H9 (cell line): ENCODE results near the gene RAD51. TPM values are rescaled to one million over a fixed set of nuclear protein-coding genes. Genes with fewer than 3 reads are reported as not detected.

ENCODE experiments used
- DNase-seq: peaks from one replicate; pipeline ENCODE4 v3.0.0-alpha.2; 2017
- H2AFZ ChIP-seq: one replicate; pipeline ENCODE4 v1.6.1; 2013; ENCODE audit warnings: mild to moderate bottlenecking, low read length, control low read depth, moderate library complexity
- H2AK5ac ChIP-seq: 2 replicates; pipeline ENCODE4 v1.6.1; 2013; ENCODE audit warnings: low read length, control low read depth, mixed read lengths; ENCODE audit not compliant: insufficient read length
- H2BK120ac ChIP-seq: one replicate; pipeline ENCODE4 v1.6.1; 2013; ENCODE audit warnings: low read depth, mild to moderate bottlenecking, low read length, control low read depth, inconsistent platforms; ENCODE audit not compliant: poor library complexity, severe bottlenecking
- H2BK12ac ChIP-seq: 2 replicates; pipeline ENCODE4 v1.6.1; 2013; ENCODE audit warnings: low read length, control low read depth, mixed read lengths, low read depth; ENCODE audit not compliant: insufficient read length
- H2BK15ac ChIP-seq: 2 replicates; pipeline ENCODE4 v1.6.1; 2013; ENCODE audit warnings: low read depth, low read length, control low read depth
- H2BK20ac ChIP-seq: one replicate; pipeline ENCODE4 v1.6.1; 2013; ENCODE audit warnings: low read depth, mild to moderate bottlenecking, low read length, control low read depth, inconsistent platforms; ENCODE audit not compliant: poor library complexity, severe bottlenecking
- H2BK5ac ChIP-seq: 2 replicates; pipeline ENCODE4 v1.6.1; 2013; ENCODE audit warnings: low read length, control low read depth, mixed read lengths; ENCODE audit not compliant: insufficient read length
- H3K14ac ChIP-seq: 2 replicates; pipeline ENCODE4 v1.6.1; 2013; ENCODE audit warnings: low read length, control low read depth; ENCODE audit not compliant: insufficient read depth
- H3K18ac ChIP-seq: 2 replicates; pipeline ENCODE4 v1.6.1; 2013; ENCODE audit warnings: low read depth, mild to moderate bottlenecking, mixed read lengths, low read length, control low read depth; ENCODE audit not compliant: insufficient read length
- H3K23ac ChIP-seq: 2 replicates; pipeline ENCODE4 v1.6.1; 2013; ENCODE audit warnings: low read length, control low read depth, mixed read lengths, low read depth; ENCODE audit not compliant: insufficient read length
- H3K23me2 ChIP-seq: 2 replicates; pipeline ENCODE4 v1.6.1; 2013; ENCODE audit warnings: low read depth, mild to moderate bottlenecking, mixed read lengths, low read length, control low read depth; ENCODE audit not compliant: insufficient read length, poor library complexity, severe bottlenecking
- H3K27ac ChIP-seq: 2 replicates; pipeline ENCODE4 v1.5.1; 2013; ENCODE audit warnings: low read length, control low read depth, mixed read lengths, low read depth; ENCODE audit not compliant: insufficient read length
- H3K27me3 ChIP-seq: 2 replicates; pipeline ENCODE4 v1.6.1; 2013; ENCODE audit warnings: low read length, control low read depth, inconsistent platforms; ENCODE audit not compliant: insufficient read depth
- H3K4ac ChIP-seq: 2 replicates; pipeline ENCODE4 v1.6.1; 2013; ENCODE audit warnings: low read depth, mild to moderate bottlenecking, control low read depth, inconsistent platforms, low read length, moderate library complexity
- H3K4me1 ChIP-seq: 2 replicates; pipeline ENCODE4 v1.6.1; 2013; ENCODE audit warnings: low read length, control low read depth, inconsistent platforms; ENCODE audit not compliant: insufficient read depth
- H3K4me2 ChIP-seq: 2 replicates; pipeline ENCODE4 v1.6.1; 2013; ENCODE audit warnings: low read length, control low read depth, mixed read lengths; ENCODE audit not compliant: insufficient read length, insufficient read depth
- H3K56ac ChIP-seq: 2 replicates; pipeline ENCODE4 v1.6.1; 2013; ENCODE audit warnings: low read depth, mild to moderate bottlenecking, mixed read lengths, low read length, control low read depth; ENCODE audit not compliant: insufficient read length
- H3K79me1 ChIP-seq: 2 replicates; pipeline ENCODE4 v1.6.1; 2013; ENCODE audit warnings: low read depth, mild to moderate bottlenecking, moderate library complexity, low read length, control low read depth, inconsistent platforms; ENCODE audit not compliant: insufficient read depth, poor library complexity, severe bottlenecking
- H3K79me2 ChIP-seq: 2 replicates; pipeline ENCODE4 v1.6.1; 2013; ENCODE audit warnings: low read length, control low read depth, inconsistent platforms; ENCODE audit not compliant: insufficient read depth
- H3K9ac ChIP-seq: 2 replicates; pipeline ENCODE4 v1.6.1; 2013; ENCODE audit warnings: low read length, control low read depth, mixed read lengths; ENCODE audit not compliant: insufficient read length; ENCODE audit errors: extremely low read depth
- H3K9me3 ChIP-seq: one replicate; pipeline ENCODE4 v1.6.1; 2013; ENCODE audit warnings: low read depth, low read length, inconsistent platforms; ENCODE audit not compliant: control insufficient read depth
- H3T11ph ChIP-seq: one replicate; pipeline ENCODE4 v1.6.1; 2013; ENCODE audit warnings: mild to moderate bottlenecking, low read length, control low read depth, inconsistent platforms
- H4K20me1 ChIP-seq: one replicate; pipeline ENCODE4 v1.6.1; 2013; ENCODE audit not compliant: control insufficient read depth, insufficient read length, insufficient read depth
- H4K5ac ChIP-seq: 2 replicates; pipeline ENCODE4 v1.6.1; 2013; ENCODE audit warnings: low read depth, mild to moderate bottlenecking, mixed read lengths, low read length, control low read depth; ENCODE audit not compliant: insufficient read length
- H4K8ac ChIP-seq: replicated peaks from 2 replicates; pipeline ENCODE4 v1.6.1; 2013; ENCODE audit warnings: low read length, control low read depth, mixed read lengths, low read depth; ENCODE audit not compliant: insufficient read length
- H4K91ac ChIP-seq: 2 replicates; pipeline ENCODE4 v1.6.1; 2013; ENCODE audit warnings: low read depth, mild to moderate bottlenecking, moderate library complexity, mixed read lengths, low read length, control low read depth; ENCODE audit not compliant: insufficient read length
- H3K27ac Mint-ChIP-seq, 3 experiments: 2 replicates in 2 of 3; 3 replicates in 1 of 3; pipeline ENCODE4 v1.8.0; 2020 to 2021; ENCODE audit warnings: mixed read lengths in 3 of 3, mild to moderate bottlenecking in 1 of 3, moderate library complexity in 1 of 3
- H3K27me3 Mint-ChIP-seq: 2 replicates; pipeline ENCODE4 v1.8.0; 2021; ENCODE audit warnings: low read depth, mild to moderate bottlenecking, moderate library complexity, mixed read lengths
- H3K36me3 Mint-ChIP-seq, 3 experiments: 2 replicates in 2 of 3; 3 replicates in 1 of 3; pipeline ENCODE4 v1.8.0; 2020 to 2021; ENCODE audit warnings: low read depth in 3 of 3, mixed read lengths in 3 of 3; ENCODE audit not compliant: insufficient read depth in 1 of 3
- H3K4me1 Mint-ChIP-seq, 2 experiments: 2 replicates each; pipeline ENCODE4 v1.8.0; 2020; ENCODE audit warnings: mixed read lengths in 2 of 2
- H3K4me3 Mint-ChIP-seq, 2 experiments: 2 replicates in 1 of 2; 3 replicates in 1 of 2; pipeline ENCODE4 v1.8.0; 2020 to 2021; ENCODE audit warnings: mild to moderate bottlenecking in 2 of 2, mixed read lengths in 2 of 2, moderate library complexity in 1 of 2
- H3K9me3 Mint-ChIP-seq, 2 experiments: 2 replicates in 1 of 2; 3 replicates in 1 of 2; pipeline ENCODE4 v1.8.0; 2020; ENCODE audit warnings: mild to moderate bottlenecking in 2 of 2, mixed read lengths in 2 of 2, moderate library complexity in 1 of 2
- WGBS: extraction: QIAGEN DNeasy Blood & Tissue Kit; methylation state at CpG from one replicate; pipeline ENCODE4 v1.1.7; 2013; ENCODE audit warnings: missing lambda C conversion rate, low lambda C conversion rate, mixed read lengths; ENCODE audit not compliant: insufficient read length; ENCODE audit errors: extremely low coverage; 5-methylcytosine and 5-hydroxymethylcytosine counted together
- total RNA-seq: library from RNA; stranded (reverse); gene quantifications from 2 replicates; pipeline ENCODE4 v1.2.1, GENCODE V29; 2021
- TF ChIP-seq, protein P1 (sequence below): fragments of 200-600 bp; sonication (generic); conservative IDR thresholded peaks from 3 replicates; pipeline ENCODE4 v1.8.0; 2021; ENCODE audit warnings: antibody characterized with exemption, mild to moderate bottlenecking

Gene RAD51
- total RNA-seq, 1 experiment from 2014 or later = 39.2 TPM

DNA sequence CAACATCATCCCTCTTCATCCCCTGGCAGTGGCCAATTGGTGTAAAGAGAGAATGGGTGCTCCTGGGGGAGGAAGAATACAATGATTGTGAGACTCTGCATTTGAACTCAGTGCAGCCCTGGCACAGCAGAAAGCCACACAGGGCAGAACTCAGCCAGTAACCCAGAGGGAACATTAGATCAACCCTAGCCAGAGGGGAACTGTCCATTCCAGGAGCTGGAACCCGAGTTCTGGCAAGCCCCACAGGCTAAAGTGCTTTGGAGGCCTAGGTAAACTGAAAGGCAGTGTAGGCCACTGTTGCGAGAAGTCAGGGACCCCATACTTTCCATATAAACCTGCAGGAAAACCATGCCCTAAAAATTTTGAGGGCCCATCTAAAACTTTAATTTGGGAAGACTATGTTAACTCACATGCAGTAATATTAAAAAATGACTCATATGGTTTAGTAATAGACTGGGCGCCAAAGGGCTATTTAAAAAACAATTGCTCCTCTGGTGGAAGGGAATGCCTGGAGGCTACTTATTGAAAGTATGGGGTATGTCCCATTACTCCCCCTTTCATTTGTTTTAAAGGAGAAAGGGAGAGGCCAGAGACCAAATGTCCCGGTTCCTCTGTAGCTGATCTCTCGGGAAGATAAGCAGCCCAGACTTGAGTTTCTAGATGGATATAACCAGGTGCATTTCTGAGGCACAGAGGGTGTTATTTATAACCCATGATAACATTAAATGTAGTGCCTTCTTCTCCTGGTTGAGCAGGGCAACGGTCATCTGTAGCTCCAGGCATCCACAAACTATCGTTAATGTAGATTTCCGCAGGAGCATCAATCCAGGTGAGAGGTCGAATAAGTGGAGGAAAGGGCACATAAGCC lies 5.8 kb upstream of the RAD51 start:
- Histone ChIP-seq H3K56ac (no peak overlapping the region), H3K9ac (no peak overlapping the region), H3K18ac (no peak overlapping the region), H2BK15ac (no peak overlapping the region), H2AK5ac (no peak overlapping the region), H2BK12ac (no peak overlapping the region), H3K79me2 (no peaks in the 10 kb centered on the region), H3K14ac (no peak overlapping the region), H2BK20ac (no peak overlapping the region), H4K91ac (no peak overlapping the region), H3K27me3 (no peaks in the 10 kb centered on the region), H3K4me1 (no peaks in the 10 kb centered on the region), H3K27ac (no peak overlapping the region), H3K23ac (no peak overlapping the region), H3K79me1 (no peaks in the 10 kb centered on the region), H4K8ac (no peak overlapping the region), H3K9me3 (no peaks in the 10 kb centered on the region), H3K4me2 (no peak overlapping the region), H3T11ph (no peak overlapping the region), H2AFZ (no peak overlapping the region), H2BK5ac (no peak overlapping the region), H4K5ac (no peak overlapping the region), H3K23me2 (no peaks in the 10 kb centered on the region), H4K20me1 (no peaks in the 10 kb centered on the region), H3K4ac (no peak overlapping the region), H2BK120ac (no peak overlapping the region)
- no CpG with 5 or more reads among the region's 9 CpGs for WGBS
- Mint-ChIP-seq H3K9me3 (peaks cover 10 to 25% of the 10 kb centered on the region in 2 experiments; a peak in 4 of 5 replicates), H3K4me1 (peaks cover 23% of the 10 kb centered on the region in 2 experiments), H3K27me3 (no peaks in the 10 kb centered on the region; the same call in 1 of the 2 replicates), H3K4me3 (no peak overlapping the region), H3K36me3 (peaks cover 13 to 24% (median 22%) of the 10 kb centered on the region in 3 experiments), H3K27ac (peak overlapping the region; percentile 51 to 79 (median 62); a peak in 5 of 7 replicates)
- TF ChIP-seq, protein P1, sequence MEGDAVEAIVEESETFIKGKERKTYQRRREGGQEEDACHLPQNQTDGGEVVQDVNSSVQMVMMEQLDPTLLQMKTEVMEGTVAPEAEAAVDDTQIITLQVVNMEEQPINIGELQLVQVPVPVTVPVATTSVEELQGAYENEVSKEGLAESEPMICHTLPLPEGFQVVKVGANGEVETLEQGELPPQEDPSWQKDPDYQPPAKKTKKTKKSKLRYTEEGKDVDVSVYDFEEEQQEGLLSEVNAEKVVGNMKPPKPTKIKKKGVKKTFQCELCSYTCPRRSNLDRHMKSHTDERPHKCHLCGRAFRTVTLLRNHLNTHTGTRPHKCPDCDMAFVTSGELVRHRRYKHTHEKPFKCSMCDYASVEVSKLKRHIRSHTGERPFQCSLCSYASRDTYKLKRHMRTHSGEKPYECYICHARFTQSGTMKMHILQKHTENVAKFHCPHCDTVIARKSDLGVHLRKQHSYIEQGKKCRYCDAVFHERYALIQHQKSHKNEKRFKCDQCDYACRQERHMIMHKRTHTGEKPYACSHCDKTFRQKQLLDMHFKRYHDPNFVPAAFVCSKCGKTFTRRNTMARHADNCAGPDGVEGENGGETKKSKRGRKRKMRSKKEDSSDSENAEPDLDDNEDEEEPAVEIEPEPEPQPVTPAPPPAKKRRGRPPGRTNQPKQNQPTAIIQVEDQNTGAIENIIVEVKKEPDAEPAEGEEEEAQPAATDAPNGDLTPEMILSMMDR = no peak
- no peak for DNase-seq
